Caco-2 (cell line): Measurements from ENCODE around the gene KCNC4. TPM values are rescaled to one million over a fixed set of nuclear protein-coding genes. Genes with fewer than 3 reads are reported as not detected.
A peak's percentile ranks its signal among the peaks of the same experiment; 100 is the strongest.

Experiments used
- BruUV-seq: library from RNA; stranded (reverse); fragments of 400-500 nt; replicated peaks from 2 replicates; lab custom pipeline; 2021; lab: Mats Ljungman, UMichigan
- CTCF ChIA-PET: fragments of 300-600 bp; sonication (Branson Sonifier 250); formaldehyde crosslinking; loops from one replicate; lab custom pipeline; 2022; ENCODE audit warnings: antibody characterized with exemption; lab: Charles Lee
- POLR2A ChIA-PET: fragments of 300-600 bp; sonication (Branson Sonifier 250); formaldehyde crosslinking; loops from one replicate; lab custom pipeline; 2022; ENCODE audit warnings: antibody characterized with exemption; lab: Charles Lee
- DNase-seq, 2 experiments: peaks; one replicate each; pipeline versions ENCODE4 v3.0.0 to v3.0.0-alpha.2; 2020 to 2022
- H3K27me3 ChIP-seq: replicated peaks from 2 replicates; pipeline ENCODE4 v1.6.0; 2011; ENCODE audit warnings: low read length; ENCODE audit not compliant: control insufficient read depth, insufficient read depth
- H3K36me3 ChIP-seq: 2 replicates; pipeline ENCODE4 v1.5.1; 2011; ENCODE audit warnings: low read length; ENCODE audit not compliant: control insufficient read depth, insufficient read depth
- H3K4me1 ChIP-seq: fragments of 250-450 bp; sonication (Bioruptor Pico); 2 replicates; pipeline ENCODE4 v1.5.1; 2020; ENCODE audit warnings: mild to moderate bottlenecking
- H3K4me3 ChIP-seq: 2 replicates; pipeline ENCODE4 v1.5.1; 2011; ENCODE audit warnings: low read depth, mild to moderate bottlenecking, control low read depth, low read length
- H3K9me3 ChIP-seq: fragments of 250-450 bp; sonication (Bioruptor Pico); 2 replicates; pipeline ENCODE4 v1.5.1; 2020; ENCODE audit warnings: mild to moderate bottlenecking, moderate library complexity
- H3K27ac Mint-ChIP-seq: one replicate; pipeline ENCODE4 v1.8.0; 2022; ENCODE audit warnings: mixed read lengths; ENCODE audit not compliant: unreplicated experiment
- H3K27me3 Mint-ChIP-seq: one replicate; pipeline ENCODE4 v1.8.0; 2022; ENCODE audit warnings: mixed read lengths; ENCODE audit not compliant: insufficient read depth, unreplicated experiment
- H3K36me3 Mint-ChIP-seq: one replicate; pipeline ENCODE4 v1.8.0; 2022; ENCODE audit warnings: mild to moderate bottlenecking, mixed read lengths; ENCODE audit not compliant: insufficient read depth, unreplicated experiment
- H3K4me1 Mint-ChIP-seq: one replicate; pipeline ENCODE4 v1.8.0; 2022; ENCODE audit warnings: low read depth, mixed read lengths; ENCODE audit not compliant: unreplicated experiment
- H3K4me3 Mint-ChIP-seq: one replicate; pipeline ENCODE4 v1.8.0; 2022; ENCODE audit warnings: mild to moderate bottlenecking, moderate library complexity, mixed read lengths; ENCODE audit not compliant: unreplicated experiment
- H3K9me3 Mint-ChIP-seq: one replicate; pipeline ENCODE4 v1.8.0; 2022; ENCODE audit warnings: mixed read lengths; ENCODE audit not compliant: unreplicated experiment
- intact Hi-C: fragments of 100-400 bp; cut with micrococcal nuclease; formaldehyde crosslinking; loops from one replicate; pipeline ENCODE4 v1.10.0; 2022; ENCODE audit not compliant: unreplicated experiment
- total RNA-seq: library from RNA; stranded (reverse); gene quantifications from 2 replicates; pipeline ENCODE4 v1.2.3, GENCODE V29; 2022
- TF ChIP-seq, protein P1 (sequence below), 2 experiments: fragments of 200-600 bp in 1 of 2; IDR thresholded peaks; 1 replicate in 1 of 2; 2 replicates in 1 of 2; pipeline versions ENCODE4 v1.5.1 to v1.8.0; 2011 to 2022; ENCODE audit warnings: antibody characterized with exemption in 1 of 2, control low read depth in 1 of 2, inconsistent platforms in 1 of 2, low read depth in 1 of 2, low read length in 1 of 2, mild to moderate bottlenecking in 1 of 2, moderate library complexity in 1 of 2; ENCODE audit not compliant: insufficient read depth in 1 of 2, severe bottlenecking in 1 of 2, unreplicated experiment in 1 of 2

The KCNC4 gene
- total RNA-seq, 1 experiment from 2014 or later = 5.3 TPM

DNA sequence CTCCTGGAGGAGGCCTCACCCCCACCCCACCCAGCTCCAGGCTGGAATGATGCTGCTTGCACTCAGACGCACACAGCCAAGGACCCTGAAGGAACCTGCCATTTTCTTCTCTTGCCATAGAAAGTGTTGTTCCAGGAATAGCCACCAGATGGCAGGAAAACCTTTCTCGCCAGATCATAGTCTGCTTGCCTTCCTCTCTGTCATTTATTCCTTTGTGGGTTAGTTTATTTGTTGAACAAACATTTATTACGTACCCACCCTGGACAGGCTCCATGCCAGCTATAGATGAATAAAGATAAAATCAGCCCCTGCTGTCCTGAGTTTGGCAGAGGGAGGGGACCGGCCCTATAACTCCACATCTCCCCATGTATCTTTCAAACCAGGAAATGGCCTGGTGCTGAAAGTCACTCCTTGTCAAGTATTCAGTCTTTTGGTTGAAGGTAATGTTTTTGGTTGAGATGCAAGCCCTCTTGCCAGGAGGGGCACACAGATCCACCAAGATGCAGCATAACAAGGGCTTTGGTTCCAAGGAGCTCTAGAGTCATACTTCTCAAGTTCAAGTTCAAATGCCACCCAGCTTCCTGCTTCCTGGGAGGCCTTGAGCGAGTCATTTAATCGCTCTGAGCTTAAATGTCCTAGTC, 7.0 kb upstream of the KCNC4 start:
- Mint-ChIP-seq H3K27ac (no peak overlapping the region), H3K36me3 (peaks cover 4% of the 10 kb centered on the region), H3K9me3 (no peaks in the 10 kb centered on the region), H3K4me1 (no peaks in the 10 kb centered on the region), H3K4me3 (no peak overlapping the region), H3K27me3 (no peaks in the 10 kb centered on the region)
- Histone ChIP-seq H3K9me3 (no peaks in the 10 kb centered on the region), H3K27me3 (no peaks in the 10 kb centered on the region), H3K4me3 (no peak overlapping the region), H3K4me1 (no peaks in the 10 kb centered on the region), H3K36me3 (no peaks in the 10 kb centered on the region)
- POLR2A ChIA-PET = no interaction called here
- CTCF ChIA-PET = interaction anchor here (0.5 to 1.9 kb wide), 5 partner anchors 61 to 257 kb away, joined by 3 to 12 read pairs (median 4); no protein-coding TSS in a partner anchor
- intact Hi-C loops = loop anchor here (1.0 to 2.0 kb wide), 3 partner anchors 109 to 294 kb away; no protein-coding TSS in a partner anchor
- no TSS peak for BruUV-seq
- TF ChIP-seq, protein P1, sequence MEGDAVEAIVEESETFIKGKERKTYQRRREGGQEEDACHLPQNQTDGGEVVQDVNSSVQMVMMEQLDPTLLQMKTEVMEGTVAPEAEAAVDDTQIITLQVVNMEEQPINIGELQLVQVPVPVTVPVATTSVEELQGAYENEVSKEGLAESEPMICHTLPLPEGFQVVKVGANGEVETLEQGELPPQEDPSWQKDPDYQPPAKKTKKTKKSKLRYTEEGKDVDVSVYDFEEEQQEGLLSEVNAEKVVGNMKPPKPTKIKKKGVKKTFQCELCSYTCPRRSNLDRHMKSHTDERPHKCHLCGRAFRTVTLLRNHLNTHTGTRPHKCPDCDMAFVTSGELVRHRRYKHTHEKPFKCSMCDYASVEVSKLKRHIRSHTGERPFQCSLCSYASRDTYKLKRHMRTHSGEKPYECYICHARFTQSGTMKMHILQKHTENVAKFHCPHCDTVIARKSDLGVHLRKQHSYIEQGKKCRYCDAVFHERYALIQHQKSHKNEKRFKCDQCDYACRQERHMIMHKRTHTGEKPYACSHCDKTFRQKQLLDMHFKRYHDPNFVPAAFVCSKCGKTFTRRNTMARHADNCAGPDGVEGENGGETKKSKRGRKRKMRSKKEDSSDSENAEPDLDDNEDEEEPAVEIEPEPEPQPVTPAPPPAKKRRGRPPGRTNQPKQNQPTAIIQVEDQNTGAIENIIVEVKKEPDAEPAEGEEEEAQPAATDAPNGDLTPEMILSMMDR (IDR thresholded peaks at IDR 0.05; ENCODE audit: insufficient read depth in 1 of 2, low read depth in 1 of 2, low read length in 1 of 2, severe bottlenecking in 1 of 2, unreplicated experiment in 1 of 2) = peak; percentile 53 to 59
- DNase-seq = peak; percentile 43 to 66

DNA sequence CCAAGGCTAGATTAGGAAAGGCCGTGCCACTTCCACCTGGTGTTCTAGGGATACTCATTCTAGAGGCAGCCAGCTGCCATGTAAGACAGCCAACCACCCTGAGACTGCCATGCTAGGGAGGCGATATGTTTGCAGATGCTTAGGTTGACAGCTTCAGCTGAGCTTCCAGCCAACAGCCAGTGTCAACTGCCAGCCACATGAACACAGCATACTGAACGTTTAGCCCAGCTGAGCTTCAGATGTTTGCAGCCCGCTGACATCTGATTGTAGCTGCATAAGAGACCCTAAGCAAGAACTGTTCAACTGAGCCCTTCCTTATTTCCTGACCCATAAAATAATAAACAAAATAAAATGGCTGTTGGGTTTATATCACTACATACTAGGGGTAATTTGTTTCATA, 5.0 kb upstream of the KCNC4 start:
- no peak for DNase-seq
- no peaks in the 10 kb centered on the region for H3K4me1 Mint-ChIP-seq
- H3K36me3 Mint-ChIP-seq = peaks cover 4% of the 10 kb centered on the region
- no peaks in the 10 kb centered on the region for H3K27me3 ChIP-seq
- CTCF ChIA-PET = no interaction called here
- no peak overlapping the region for H3K4me3 Mint-ChIP-seq
- H3K9me3 ChIP-seq = no peaks in the 10 kb centered on the region
- no TSS peak for BruUV-seq
- no peak overlapping the region for H3K27ac Mint-ChIP-seq
- POLR2A ChIA-PET = no interaction called here
- TF ChIP-seq, protein P1 (IDR thresholded peaks at IDR 0.05; ENCODE audit: insufficient read depth in 1 of 2, low read depth in 1 of 2, low read length in 1 of 2, severe bottlenecking in 1 of 2, unreplicated experiment in 1 of 2) = no peak
- intact Hi-C loops = no loop called here
- no peak overlapping the region for H3K4me3 ChIP-seq
- H3K9me3 Mint-ChIP-seq = no peaks in the 10 kb centered on the region
- no peaks in the 10 kb centered on the region for H3K27me3 Mint-ChIP-seq
- H3K36me3 ChIP-seq = no peaks in the 10 kb centered on the region
- peaks cover 4% of the 10 kb centered on the region; the same call in 1 of the 2 replicates for H3K4me1 ChIP-seq

DNA sequence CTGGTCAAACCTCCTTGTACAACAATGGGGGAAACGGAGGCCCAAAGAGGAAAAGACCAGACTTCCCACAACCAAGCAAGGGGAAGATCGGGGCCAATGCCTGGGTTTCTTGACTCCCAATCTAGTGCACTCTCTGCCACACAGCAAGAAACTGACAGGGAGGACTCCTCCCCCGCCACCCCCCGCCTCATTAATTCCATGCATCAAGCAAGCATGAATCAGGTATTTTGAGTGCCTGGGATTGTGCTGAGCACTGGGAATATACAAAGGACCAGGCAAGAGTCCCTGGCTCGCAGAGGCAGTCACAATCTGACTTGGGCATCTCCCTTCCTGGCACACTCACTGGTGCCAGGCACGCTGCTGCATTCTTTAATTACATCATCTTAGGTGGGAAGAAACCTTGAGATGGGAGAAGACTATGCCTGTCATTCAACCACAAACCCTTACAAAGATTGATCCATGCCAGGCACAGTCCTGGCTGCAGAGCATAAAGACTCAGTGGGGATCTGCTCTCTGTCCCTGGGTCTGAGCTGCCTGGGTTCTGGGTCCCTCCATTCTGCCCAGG, 4.4 kb upstream of the KCNC4 start:
- intact Hi-C loops = no loop called here
- Histone ChIP-seq H3K9me3 (no peaks in the 10 kb centered on the region), H3K4me3 (no peak overlapping the region)

More for the DNA sequence above, 4.4 kb upstream of the KCNC4 start:
- Histone ChIP-seq H3K4me1 (peaks cover 4% of the 10 kb centered on the region; the same call in 1 of the 2 replicates), H3K36me3 (no peaks in the 10 kb centered on the region), H3K27me3 (no peaks in the 10 kb centered on the region)
- ChIA-PET POLR2A (no interaction called here), CTCF (interaction anchor here (5.1 kb wide), 1 partner anchor 108 kb away, joined by 89 read pairs; no protein-coding TSS in a partner anchor)
- H3K27me3 Mint-ChIP-seq = no peaks in the 10 kb centered on the region
- DNase-seq = no peak
- no peak overlapping the region for H3K4me3 Mint-ChIP-seq
- H3K27ac Mint-ChIP-seq = no peak overlapping the region
- peaks cover 4% of the 10 kb centered on the region for H3K36me3 Mint-ChIP-seq
- H3K4me1 Mint-ChIP-seq = no peaks in the 10 kb centered on the region
- BruUV-seq = no TSS peak
- TF ChIP-seq, protein P1 (IDR thresholded peaks at IDR 0.05; ENCODE audit: insufficient read depth in 1 of 2, low read depth in 1 of 2, low read length in 1 of 2, severe bottlenecking in 1 of 2, unreplicated experiment in 1 of 2) = no peak
- no peaks in the 10 kb centered on the region for H3K9me3 Mint-ChIP-seq
